GM19452 (cell line): ENCODE results near the gene OTULIN.

Source experiments
- ATAC-seq: cut with Tn5 transposase; IDR thresholded peaks from one replicate; pipeline ENCODE4 v1.9.1; 2021; ENCODE audit not compliant: unreplicated experiment

The OTULIN gene

DNA sequence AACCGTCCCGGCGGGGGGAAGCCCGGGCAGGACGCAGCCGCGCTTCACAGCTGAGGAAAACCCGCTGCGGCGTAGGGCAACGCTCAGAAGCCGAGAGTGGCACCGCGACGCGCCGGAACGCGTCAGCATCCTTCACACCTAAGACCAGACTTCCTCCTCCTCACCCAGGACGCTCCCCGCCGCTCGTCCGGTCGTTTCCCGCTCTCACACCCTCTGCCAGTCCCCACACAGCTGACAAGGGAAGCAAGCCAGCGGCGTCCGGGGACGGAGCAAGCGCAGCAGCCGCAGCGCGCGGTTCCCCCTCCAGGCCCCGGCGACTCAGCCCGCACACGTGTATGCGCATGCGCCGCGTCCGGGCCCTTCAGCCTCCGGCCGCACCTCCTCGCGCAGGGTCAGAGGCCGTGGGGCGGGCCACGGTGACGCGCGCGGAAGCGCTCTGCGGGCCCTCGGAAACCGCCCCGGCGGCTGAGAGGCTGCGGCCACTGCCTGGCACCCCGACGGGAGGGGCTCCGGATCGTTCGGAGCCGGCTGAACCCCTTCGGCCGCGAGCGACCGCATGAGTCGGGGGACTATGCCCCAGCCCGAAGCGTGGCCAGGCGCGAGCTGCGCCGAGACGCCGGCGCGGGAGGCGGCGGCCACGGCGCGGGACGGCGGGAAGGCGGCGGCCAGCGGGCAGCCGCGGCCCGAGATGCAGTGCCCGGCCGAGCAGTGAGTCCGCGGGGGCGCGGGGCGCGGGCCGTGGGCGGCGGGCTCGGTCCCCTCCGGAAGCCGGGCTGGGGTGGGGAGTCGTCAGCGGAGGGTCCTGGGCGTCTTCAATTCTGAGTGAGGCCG is at the start of gene OTULIN:
OTULIN (plus strand) TSS at position 449 of the 831 bp plus-strand sequence; CDS start at position 557, 108 bp downstream.
- peak; percentile 65 for ATAC-seq

- no peak for ATAC-seq
Measured at GRCh38 chr5:14615365-14615764, 49.2 kb upstream of the OTULIN start.

DNA sequence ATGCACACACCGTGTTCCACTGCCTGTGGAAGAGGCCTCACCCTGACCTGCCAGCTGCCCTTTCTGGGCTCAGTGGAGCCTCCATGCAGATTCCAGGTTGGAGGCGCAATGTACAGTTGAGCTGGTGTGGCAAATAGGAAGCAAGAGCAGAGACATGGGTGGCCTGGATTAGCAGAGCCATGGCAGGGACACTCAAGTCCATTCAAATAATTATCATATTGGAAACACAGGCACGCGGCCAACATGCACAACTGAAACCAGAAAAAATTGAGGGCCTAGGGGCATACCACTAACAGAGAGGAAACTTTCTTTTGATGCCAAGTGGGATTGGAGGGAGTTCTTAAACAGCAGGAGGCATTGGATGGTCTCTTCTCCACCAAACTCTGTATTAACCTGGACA is 47.1 kb upstream of the OTULIN start:
- ATAC-seq = no peak

- no peak for ATAC-seq
Measured at GRCh38 chr5:14627270-14627669, 37.2 kb upstream of the OTULIN start.

DNA sequence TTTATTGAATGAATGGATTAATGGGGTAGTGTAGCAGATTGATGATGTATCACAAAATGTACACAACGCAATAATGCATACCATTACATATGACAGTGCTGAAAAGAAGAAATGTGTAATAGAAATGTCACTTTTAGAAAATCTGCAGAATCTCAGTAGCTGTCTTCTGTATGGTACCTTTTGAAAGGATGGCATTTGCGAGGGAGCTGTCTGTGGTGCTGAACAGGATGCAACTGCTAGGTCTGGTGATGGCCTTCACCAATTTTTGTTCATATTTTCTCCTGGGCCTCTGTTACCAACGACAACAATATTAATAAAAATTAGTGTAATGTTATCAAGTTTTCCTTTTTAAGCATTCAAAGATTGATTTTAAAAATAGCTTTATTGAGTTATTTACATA is 36.2 kb upstream of the OTULIN start:
- ATAC-seq = no peak

DNA sequence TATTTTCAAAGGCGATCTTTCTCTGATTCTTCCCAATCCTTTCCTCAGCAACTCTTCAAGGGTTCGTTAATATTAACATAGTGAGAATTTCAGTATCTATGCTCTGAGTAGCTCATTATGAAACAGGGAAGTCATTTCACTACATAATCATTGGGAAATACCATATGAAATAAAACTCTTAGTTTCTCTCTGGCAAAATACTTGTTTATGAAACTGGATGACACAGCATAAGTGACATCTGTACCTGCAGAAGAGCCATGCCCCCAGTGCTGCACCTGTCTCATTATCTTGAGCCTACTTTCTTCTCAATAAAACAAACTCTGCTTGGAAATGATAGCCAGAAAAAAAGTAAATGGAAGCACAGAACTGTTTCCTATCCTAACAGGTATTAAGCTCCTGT is 33.8 kb upstream of the OTULIN start:
- ATAC-seq = no peak

GRCh38 chr5:14635656-14636055 is 28.9 kb upstream of the OTULIN start:
- ATAC-seq = no peak

GRCh38 chr5:14640765-14641164 is 23.8 kb upstream of the OTULIN start:
- no peak for ATAC-seq

DNA sequence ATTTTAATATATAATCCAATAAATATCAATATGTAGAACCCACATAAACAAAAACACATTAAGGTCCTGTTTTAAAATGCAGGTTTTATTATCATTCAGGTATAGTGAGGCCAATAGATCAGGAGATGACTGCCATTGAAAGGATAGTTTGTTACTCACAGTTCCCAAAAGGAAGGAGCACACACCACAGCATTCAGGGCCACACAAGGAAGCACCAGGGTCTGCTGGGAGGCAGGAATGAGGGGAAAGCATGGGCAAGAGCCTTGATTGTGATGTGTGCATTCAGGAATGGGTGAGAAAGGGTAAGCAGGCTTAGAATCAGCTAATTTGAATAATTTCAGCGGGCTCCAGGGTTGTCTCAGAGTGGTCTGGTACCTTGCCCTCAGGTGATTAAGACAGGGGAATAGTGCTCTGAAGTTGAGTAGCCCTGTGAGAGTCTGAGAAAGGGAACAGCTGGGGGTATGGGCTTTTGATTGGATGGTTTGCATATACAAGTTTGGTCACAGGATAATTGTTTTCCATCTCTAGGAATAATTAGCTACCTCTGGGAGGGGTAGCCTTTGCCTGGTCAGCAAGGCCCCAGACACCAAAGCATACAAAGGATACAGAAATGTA is 19.8 kb upstream of the OTULIN start:
- no peak for ATAC-seq

DNA sequence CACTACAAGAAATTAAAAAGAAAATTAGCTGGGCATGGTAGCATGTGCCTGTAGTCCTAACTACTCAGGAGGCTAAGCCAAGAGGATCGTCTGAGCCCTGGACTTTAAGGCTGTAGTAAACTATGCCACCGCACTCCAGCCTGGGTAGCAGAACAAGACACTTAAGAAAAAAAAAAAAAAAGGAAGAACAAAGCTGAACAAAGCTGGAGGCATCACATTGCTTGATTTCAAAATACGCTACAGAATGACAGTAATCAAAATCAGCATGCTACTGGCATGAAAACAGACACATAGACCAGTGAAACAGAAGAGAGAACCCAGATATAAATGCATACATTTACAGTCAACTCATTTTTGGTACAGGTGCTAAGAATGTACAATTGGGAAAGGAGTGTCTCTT is 14.5 kb upstream of the OTULIN start:
- ATAC-seq = no peak

GRCh38 chr5:14655146-14655741 is 9.3 kb upstream of the OTULIN start:
- ATAC-seq = no peak

GRCh38 chr5:14656898-14657297 is 7.6 kb upstream of the OTULIN start:
- no peak for ATAC-seq

DNA sequence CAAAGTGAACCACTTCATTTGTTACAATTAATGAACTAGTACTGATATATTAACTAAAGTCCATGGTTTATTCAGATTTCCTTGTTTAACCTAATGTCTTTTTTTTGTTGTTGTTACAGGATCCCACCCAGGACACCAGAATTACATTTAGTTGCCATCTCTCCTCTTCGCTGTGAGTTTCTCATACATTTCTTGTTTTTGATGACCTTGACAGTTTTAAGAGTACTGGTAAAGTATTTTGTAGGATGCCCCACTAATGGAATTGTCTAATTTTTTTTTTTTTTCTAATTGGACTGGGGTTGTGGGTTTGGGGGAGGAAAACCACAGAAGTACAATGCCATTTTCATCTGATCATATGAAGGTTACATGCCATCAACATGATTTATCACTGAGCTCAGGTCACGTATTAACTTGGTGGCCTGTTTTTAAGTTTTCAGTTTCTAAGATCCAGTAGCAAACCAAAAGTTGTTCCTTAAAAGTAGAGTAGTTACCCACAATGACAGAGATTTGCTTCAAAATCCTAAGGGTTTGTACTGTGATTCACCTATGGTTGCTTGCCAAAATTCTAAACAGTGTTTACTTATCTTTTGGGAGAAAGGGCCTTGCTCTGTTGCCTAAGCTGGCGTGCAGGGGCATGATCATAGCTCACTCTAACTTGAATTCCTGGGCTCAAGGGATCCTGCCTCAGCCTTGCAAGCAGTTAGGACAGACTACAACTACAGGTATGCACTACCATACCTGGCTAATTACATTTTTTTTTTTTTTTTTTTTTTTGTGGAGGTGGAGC is 4.5 kb upstream of the OTULIN start:
- no peak for ATAC-seq

- no peak for ATAC-seq
Measured at GRCh38 chr5:14660833-14661232, 3.7 kb upstream of the OTULIN start.

DNA sequence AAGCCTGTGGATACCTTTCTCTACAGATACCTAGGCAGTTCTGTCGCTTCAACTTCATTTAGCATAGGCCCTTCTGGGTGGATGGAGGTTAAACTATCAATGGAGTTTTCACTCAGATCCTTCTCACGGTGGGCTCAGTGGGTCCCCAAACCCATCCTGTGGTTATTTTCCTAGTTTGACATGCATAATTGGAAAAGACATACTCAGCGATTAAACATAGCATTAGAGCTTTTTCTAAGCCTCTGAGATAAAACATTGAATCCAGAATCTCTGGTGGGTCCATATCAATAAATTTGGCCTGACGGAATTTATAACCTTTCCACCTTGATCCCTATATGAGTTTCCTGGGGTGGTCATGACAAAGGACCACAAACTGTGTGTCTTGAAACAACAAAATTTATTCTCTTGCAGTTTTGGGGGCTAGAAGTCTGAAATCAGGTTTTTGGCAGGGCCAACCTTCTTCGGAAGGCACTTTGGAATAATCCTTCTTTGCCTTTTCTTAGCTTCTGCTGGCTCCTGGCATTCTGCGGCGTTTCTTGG is 1.7 kb upstream of the OTULIN start:
- ATAC-seq = no peak

DNA sequence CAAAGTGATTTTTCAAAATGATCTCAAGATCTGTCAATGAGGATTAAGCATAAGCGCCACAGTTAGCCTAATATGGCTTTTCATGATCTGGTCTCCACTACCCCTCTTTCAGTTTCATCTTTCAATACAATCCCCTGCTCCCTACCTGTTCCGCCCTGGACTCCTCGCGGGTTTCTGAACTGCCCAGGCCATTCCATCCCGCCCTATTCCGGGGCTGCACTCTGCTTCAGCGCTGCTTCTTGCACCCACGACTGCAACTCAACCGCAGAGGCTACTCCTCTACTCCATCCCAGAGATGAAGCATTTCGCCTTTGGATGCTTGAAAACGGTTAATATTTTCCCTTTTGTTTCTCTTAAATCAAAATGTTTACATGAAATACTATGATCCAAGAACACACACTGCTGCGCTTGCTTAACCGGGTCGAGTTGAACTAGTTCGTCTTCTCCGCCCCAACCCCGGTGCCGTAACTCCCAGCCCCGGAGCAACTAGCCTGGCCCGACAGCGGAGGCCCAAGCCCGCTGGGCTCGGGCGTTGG is 716 bp upstream of the OTULIN start:
- ATAC-seq = peak; percentile 11

- ATAC-seq = no peak
Measured at GRCh38 chr5:14665101-14665822, 744 bp downstream of the OTULIN start.

DNA sequence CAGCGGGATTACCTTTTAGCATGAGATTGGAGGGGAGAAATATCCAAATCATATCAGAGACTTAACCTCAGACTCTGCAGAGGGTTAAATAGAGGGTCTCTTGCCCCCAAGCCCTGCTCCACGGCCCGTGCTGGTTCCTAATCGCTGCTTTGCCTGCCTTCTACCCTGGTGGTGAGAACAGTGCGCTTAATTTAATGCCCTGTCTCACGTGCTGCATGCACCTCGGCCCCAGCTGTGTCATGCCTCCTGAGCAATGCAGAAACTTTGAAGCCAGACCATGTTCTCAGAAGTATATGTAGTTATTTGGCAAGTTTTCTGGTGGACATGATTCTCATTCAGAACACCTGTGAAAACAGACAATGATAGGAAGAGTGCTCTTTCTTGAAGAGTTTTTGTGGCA is 1.4 kb downstream of the OTULIN start:
- peak; percentile 33 for ATAC-seq

DNA sequence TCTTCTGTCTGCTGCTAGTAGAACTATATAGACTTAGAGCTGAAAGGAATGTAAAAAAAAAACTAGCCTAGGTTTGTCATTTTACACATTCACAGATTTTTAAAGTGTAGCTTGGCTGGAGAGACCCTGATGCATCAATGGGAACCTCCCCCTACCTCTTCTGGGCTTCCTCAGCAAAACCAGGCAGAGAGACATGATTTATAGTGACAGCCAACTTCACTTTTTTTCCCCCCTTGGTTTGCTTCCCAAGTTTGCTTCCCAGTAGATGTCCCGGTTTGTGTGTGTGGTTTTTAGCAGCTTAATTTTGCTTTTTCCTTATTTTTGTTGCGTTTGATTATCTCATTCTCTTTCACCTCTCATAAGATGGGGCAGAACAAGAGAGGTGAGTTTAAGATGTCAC is 1.8 kb downstream of the OTULIN start:
- no peak for ATAC-seq

GRCh38 chr5:14667290-14667689 is 2.8 kb downstream of the OTULIN start:
- no peak for ATAC-seq
